ENCODE measurements around the gene CTSS.

- TF ChIP-seq, protein P1, sequence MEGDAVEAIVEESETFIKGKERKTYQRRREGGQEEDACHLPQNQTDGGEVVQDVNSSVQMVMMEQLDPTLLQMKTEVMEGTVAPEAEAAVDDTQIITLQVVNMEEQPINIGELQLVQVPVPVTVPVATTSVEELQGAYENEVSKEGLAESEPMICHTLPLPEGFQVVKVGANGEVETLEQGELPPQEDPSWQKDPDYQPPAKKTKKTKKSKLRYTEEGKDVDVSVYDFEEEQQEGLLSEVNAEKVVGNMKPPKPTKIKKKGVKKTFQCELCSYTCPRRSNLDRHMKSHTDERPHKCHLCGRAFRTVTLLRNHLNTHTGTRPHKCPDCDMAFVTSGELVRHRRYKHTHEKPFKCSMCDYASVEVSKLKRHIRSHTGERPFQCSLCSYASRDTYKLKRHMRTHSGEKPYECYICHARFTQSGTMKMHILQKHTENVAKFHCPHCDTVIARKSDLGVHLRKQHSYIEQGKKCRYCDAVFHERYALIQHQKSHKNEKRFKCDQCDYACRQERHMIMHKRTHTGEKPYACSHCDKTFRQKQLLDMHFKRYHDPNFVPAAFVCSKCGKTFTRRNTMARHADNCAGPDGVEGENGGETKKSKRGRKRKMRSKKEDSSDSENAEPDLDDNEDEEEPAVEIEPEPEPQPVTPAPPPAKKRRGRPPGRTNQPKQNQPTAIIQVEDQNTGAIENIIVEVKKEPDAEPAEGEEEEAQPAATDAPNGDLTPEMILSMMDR (IDR thresholded peaks at IDR 0.05) = no peak
- no peak for TF ChIP-seq POLR2A (IDR thresholded peaks at IDR 0.05)
These were observed 2.6 kb downstream of the CTSS start for GRCh38 chr1:150763018-150763417.
